ENCODE results near the gene GMDS. TPM values are rescaled to one million over a fixed set of nuclear protein-coding genes. Genes with fewer than 3 reads are reported as not detected.

The GMDS gene
- total and polyA plus RNA-seq, 2 donors (not counting 1 experiment from before 2014, with no cell fraction given) = 11.5 to 16.4 TPM

DNA sequence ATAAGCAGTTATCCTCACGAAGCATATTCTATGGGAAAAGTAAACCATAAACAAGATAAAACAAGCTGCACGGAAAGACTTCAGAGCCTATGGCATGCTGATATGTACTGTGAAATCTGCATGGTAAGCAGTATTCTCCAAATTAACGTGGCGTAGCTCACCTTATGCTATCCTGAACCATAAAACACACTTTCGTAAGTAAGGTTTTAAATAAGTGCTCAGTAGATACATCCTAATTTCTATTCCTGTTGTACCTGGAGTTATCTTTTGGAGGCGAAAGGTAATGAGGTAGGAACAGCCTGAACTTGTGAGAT is 208.7 kb downstream of the GMDS start:
- Histone ChIP-seq H2AFZ (ENCODE audit: insufficient read depth, low read depth, low read length, poor library complexity, severe bottlenecking) (no peak overlapping the region), H3K27me3 (replicated peaks in 1 of 4; ENCODE audit: control extremely low read depth in 1 of 4, control insufficient read depth in 3 of 4, insufficient read depth in 4 of 4, low read length in 3 of 4) (no peaks in the 10 kb centered on the region), H3K27ac (ENCODE audit: low read length in 2 of 2) (no peak overlapping the region), H3K4me1 (ENCODE audit: control insufficient read depth in 2 of 2, insufficient read depth in 2 of 2, low read length in 2 of 2) (no peaks in the 10 kb centered on the region), H3K9ac (ENCODE audit: low read length) (no peak overlapping the region), H3K4me3 (ENCODE audit: control extremely low read depth in 1 of 5, extremely low read depth in 1 of 5, insufficient read depth in 1 of 5, low read depth in 2 of 5, low read length in 4 of 5) (no peak overlapping the region), H3K36me3 (replicated peaks in 1 of 2; ENCODE audit: control extremely low read depth in 1 of 2, control insufficient read depth in 1 of 2, extremely low read depth in 1 of 2, insufficient read depth in 2 of 2, low read length in 1 of 2) (no peaks in the 10 kb centered on the region), H3K9me3 (ENCODE audit: control extremely low read depth in 1 of 3, control insufficient read depth in 2 of 3, insufficient read depth in 1 of 3, low read length in 2 of 3) (no peaks in the 10 kb centered on the region), H3K4me2 (replicated peaks; ENCODE audit: low read depth, low read length, poor library complexity, severe bottlenecking) (no peak overlapping the region), H4K20me1 (ENCODE audit: control insufficient read depth, insufficient read depth, low read length, poor library complexity, severe bottlenecking) (no peaks in the 10 kb centered on the region), H3K79me2 (ENCODE audit: control insufficient read depth, insufficient read depth, low read length) (no peaks in the 10 kb centered on the region)
- DNase-seq = no peak
- H3K27me3 Mint-ChIP-seq = no peaks in the 10 kb centered on the region
- ChIA-PET CTCF (no interaction called here), POLR2A (no interaction called here)
- no peak overlapping the region for H3K27ac Mint-ChIP-seq
- H3K4me1 Mint-ChIP-seq = no peaks in the 10 kb centered on the region
- H3K4me3 Mint-ChIP-seq = no peak overlapping the region
- whole genome bisulfite sequencing (ENCODE audit: insufficient coverage) = no CpG with 5 or more reads among the region's 6 CpGs
- no peak for ATAC-seq (ENCODE audit: low read depth)
- TF ChIP-seq, protein P1, sequence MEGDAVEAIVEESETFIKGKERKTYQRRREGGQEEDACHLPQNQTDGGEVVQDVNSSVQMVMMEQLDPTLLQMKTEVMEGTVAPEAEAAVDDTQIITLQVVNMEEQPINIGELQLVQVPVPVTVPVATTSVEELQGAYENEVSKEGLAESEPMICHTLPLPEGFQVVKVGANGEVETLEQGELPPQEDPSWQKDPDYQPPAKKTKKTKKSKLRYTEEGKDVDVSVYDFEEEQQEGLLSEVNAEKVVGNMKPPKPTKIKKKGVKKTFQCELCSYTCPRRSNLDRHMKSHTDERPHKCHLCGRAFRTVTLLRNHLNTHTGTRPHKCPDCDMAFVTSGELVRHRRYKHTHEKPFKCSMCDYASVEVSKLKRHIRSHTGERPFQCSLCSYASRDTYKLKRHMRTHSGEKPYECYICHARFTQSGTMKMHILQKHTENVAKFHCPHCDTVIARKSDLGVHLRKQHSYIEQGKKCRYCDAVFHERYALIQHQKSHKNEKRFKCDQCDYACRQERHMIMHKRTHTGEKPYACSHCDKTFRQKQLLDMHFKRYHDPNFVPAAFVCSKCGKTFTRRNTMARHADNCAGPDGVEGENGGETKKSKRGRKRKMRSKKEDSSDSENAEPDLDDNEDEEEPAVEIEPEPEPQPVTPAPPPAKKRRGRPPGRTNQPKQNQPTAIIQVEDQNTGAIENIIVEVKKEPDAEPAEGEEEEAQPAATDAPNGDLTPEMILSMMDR (IDR thresholded peaks at IDR 0.05) = no peak
- TF ChIP-seq EZH2 (IDR thresholded peaks at IDR 0.05; ENCODE audit: borderline replicate concordance, insufficient read depth, low read depth, low read length, poor library complexity, severe bottlenecking) = no peak
- intact Hi-C loops (cut with micrococcal nuclease) = no loop called here
- H3K9me3 Mint-ChIP-seq (ENCODE audit: insufficient read depth) = no peaks in the 10 kb centered on the region

DNA sequence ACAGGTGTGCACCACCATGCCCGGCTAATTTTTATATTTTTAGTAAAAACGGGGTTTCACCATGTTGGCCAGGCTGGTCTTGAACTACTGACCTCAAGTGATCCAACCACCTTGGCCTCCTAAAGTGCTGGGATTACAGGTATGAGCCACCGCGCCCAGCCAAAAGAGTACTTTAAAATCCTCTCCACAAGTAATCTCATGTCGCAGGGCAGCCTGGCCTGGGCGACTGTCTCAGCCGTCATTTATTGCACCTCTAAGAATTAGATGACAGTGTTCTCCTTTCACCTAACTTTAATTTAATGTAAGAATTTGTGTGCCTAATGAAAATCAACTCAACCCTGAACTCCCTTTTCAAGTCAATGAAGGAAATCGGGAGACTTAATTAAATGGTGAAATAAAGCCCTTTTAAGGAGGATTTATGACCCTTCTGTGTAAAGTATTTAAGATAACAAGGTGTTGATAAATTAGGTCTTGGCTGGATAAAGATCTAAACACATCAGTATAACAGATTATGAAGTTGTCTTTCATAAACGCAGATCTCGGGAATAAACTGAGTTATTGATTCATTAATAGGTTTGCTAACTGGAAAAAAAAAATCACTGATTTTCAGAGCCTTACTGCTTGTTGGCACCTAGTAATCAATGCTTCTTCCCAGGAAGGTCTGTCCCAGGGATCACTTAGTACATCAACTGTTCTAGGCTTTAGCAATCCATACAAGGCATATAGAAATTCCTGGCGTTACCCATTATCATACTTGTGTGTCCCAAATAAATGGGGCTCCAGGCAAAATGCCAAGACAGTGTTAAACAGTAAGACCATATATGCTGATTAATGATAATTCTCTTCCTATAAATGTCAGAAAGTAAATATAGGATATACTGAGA is 209.3 kb downstream of the GMDS start:
- Mint-ChIP-seq H3K9me3 (ENCODE audit: insufficient read depth) (no peaks in the 10 kb centered on the region), H3K27me3 (no peaks in the 10 kb centered on the region), H3K4me1 (no peaks in the 10 kb centered on the region), H3K27ac (no peak overlapping the region), H3K4me3 (no peak overlapping the region)
- TF ChIP-seq, protein P1 (IDR thresholded peaks at IDR 0.05) = no peak
- no peak for TF ChIP-seq EZH2 (IDR thresholded peaks at IDR 0.05; ENCODE audit: borderline replicate concordance, insufficient read depth, low read depth, low read length, poor library complexity, severe bottlenecking)
- no peak for ATAC-seq (ENCODE audit: low read depth)
- intact Hi-C loops (cut with micrococcal nuclease) = no loop called here
- ChIA-PET POLR2A (no interaction called here), CTCF (no interaction called here)
- Histone ChIP-seq H2AFZ (ENCODE audit: insufficient read depth, low read depth, low read length, poor library complexity, severe bottlenecking) (no peak overlapping the region), H3K79me2 (ENCODE audit: control insufficient read depth, insufficient read depth, low read length) (no peaks in the 10 kb centered on the region), H3K27ac (ENCODE audit: low read length in 2 of 2) (no peak overlapping the region), H3K4me2 (replicated peaks; ENCODE audit: low read depth, low read length, poor library complexity, severe bottlenecking) (no peak overlapping the region), H3K9ac (ENCODE audit: low read length) (no peak overlapping the region), H3K36me3 (replicated peaks in 1 of 2; ENCODE audit: control extremely low read depth in 1 of 2, control insufficient read depth in 1 of 2, extremely low read depth in 1 of 2, insufficient read depth in 2 of 2, low read length in 1 of 2) (no peaks in the 10 kb centered on the region), H3K27me3 (replicated peaks in 1 of 4; ENCODE audit: control extremely low read depth in 1 of 4, control insufficient read depth in 3 of 4, insufficient read depth in 4 of 4, low read length in 3 of 4) (no peaks in the 10 kb centered on the region), H4K20me1 (ENCODE audit: control insufficient read depth, insufficient read depth, low read length, poor library complexity, severe bottlenecking) (no peaks in the 10 kb centered on the region), H3K4me3 (ENCODE audit: control extremely low read depth in 1 of 5, extremely low read depth in 1 of 5, insufficient read depth in 1 of 5, low read depth in 2 of 5, low read length in 4 of 5) (no peak overlapping the region), H3K9me3 (ENCODE audit: control extremely low read depth in 1 of 3, control insufficient read depth in 2 of 3, insufficient read depth in 1 of 3, low read length in 2 of 3) (no peaks in the 10 kb centered on the region), H3K4me1 (ENCODE audit: control insufficient read depth in 2 of 2, insufficient read depth in 2 of 2, low read length in 2 of 2) (no peaks in the 10 kb centered on the region)
- no peak for DNase-seq
- 96% methylated on average over 4 of the region's 11 CpGs for WGBS (ENCODE audit: insufficient coverage)
